Inferior parietal cortex (tissue), 1 donor: Measurements from ENCODE around the gene TMEM37.

ENCODE experiments used
- DNase-seq: peaks from one replicate; pipeline ENCODE4 v3.0.0-alpha.2; 2016; ENCODE audit errors: extremely low spot score

TMEM37 gene

GRCh38 chr2:119417908-119418307, 13.7 kb upstream of the TMEM37 start:
- DNase-seq, result no peak

- DNase-seq, result no peak
These were observed 12.6 kb upstream of the TMEM37 start for GRCh38 chr2:119419065-119419464.

- DNase-seq, result no peak
These were observed 11.7 kb upstream of the TMEM37 start for GRCh38 chr2:119419803-119420508.

- DNase-seq, result no peak
These were observed 10.3 kb upstream of the TMEM37 start for GRCh38 chr2:119421304-119421703.

GRCh38 chr2:119421741-119422140, 9.9 kb upstream of the TMEM37 start:
- DNase-seq, result no peak

GRCh38 chr2:119422360-119423107, 9.1 kb upstream of the TMEM37 start:
- DNase-seq, result no peak

- DNase-seq, result no peak
These were observed 8.6 kb upstream of the TMEM37 start for GRCh38 chr2:119423108-119423444.

GRCh38 chr2:119423811-119424210, 7.8 kb upstream of the TMEM37 start:
- DNase-seq, result no peak

GRCh38 chr2:119424284-119425118, 7.2 kb upstream of the TMEM37 start:
- DNase-seq, result no peak

- no peak for DNase-seq
These were observed 6.6 kb upstream of the TMEM37 start for GRCh38 chr2:119425119-119425405.

- no peak for DNase-seq
These were observed 5.8 kb upstream of the TMEM37 start for GRCh38 chr2:119425620-119426395.

GRCh38 chr2:119426396-119426675, 5.3 kb upstream of the TMEM37 start:
- DNase-seq, result no peak

- no peak for DNase-seq
These were observed 4.8 kb upstream of the TMEM37 start for GRCh38 chr2:119426801-119427395.

- no peak for DNase-seq
These were observed 3.9 kb upstream of the TMEM37 start for GRCh38 chr2:119427756-119428155.

GRCh38 chr2:119428488-119429224, 3.0 kb upstream of the TMEM37 start:
- no peak for DNase-seq

- no peak for DNase-seq
These were observed 2.3 kb upstream of the TMEM37 start for GRCh38 chr2:119429225-119429981.

GRCh38 chr2:119430023-119430498, 1.6 kb upstream of the TMEM37 start:
- no peak for DNase-seq

- DNase-seq, result no peak
These were observed 559 bp downstream of the TMEM37 start for GRCh38 chr2:119431976-119432850.

- DNase-seq, result no peak
These were observed 1.3 kb downstream of the TMEM37 start for GRCh38 chr2:119432851-119433522.
